Measurements from ENCODE around the gene PDCD7.
A peak's percentile ranks its signal among the peaks of the same experiment; 100 is the strongest.

PDCD7 gene

DNA sequence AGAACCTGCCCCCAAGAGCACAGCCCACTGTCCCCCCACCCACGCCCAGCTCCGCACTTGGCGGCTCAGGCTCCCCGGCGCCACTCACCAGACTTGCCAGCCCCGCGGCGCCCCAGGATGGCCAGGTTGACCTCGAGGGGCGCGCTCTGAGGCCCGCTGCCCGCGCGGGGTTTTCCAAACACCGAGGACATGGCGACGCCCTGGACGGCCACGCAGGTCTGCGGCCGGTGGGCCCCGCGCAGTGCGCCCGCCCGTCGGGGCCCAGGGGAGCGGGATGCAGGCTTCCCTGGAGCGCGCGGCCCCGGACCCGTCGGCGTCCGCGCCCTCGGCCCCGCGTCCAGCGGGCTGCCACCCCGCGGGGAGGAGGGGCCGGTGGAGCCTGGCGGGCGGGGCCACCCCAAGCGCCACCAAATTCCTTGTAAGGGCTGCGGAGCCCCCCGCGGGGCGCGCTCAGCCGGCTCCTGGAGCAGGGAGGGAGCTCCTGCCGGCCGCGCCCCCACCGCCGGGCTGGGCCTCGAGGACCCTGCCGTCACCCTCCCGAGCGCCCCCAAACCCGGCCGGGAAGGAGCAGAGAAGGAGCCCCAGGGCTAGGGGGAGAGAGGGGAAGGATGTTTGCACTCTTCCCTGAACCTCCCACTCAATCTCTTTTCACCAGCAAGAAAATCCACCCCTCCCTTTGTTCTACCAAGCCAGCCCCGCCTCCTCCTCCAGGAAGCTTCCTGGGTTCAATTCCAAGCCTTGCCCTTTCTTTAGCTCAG is 65.8 kb downstream of the PDCD7 start, which contains the start of gene RASL12:
TSS of gene RASL12 (minus strand) at position 347 of the 758 bp plus-strand sequence. CDS start at position 191, 156 bp downstream.
- Histone ChIP-seq H3K27ac (ENCODE audit: low read length) (no peak within 1 kb of the TSS), H3K27me3 (ENCODE audit: control insufficient read depth, insufficient read depth, low read length) (peaks cover 10% of the 10 kb centered on the region), H3K9ac (ENCODE audit: low read length) (peak within 1 kb of the TSS; percentile 29), H3K4me3 (ENCODE audit: low read length) (peak within 1 kb of the TSS; percentile 64), H3K4me1 (ENCODE audit: control insufficient read depth, low read depth, low read length) (peaks cover 12% of the 10 kb centered on the region), H3K36me3 (ENCODE audit: control insufficient read depth, low read depth, low read length) (no peaks in the 10 kb centered on the region), H3K9me3 (ENCODE audit: control insufficient read depth, low read depth, low read length) (no peaks in the 10 kb centered on the region)
